Peyer's patch (tissue), 4 donors: ENCODE data around the gene ZNF625. TPM values are rescaled to one million over a fixed set of nuclear protein-coding genes. Genes with fewer than 3 reads are reported as not detected.

Experiments
- DNase-seq, 3 donors: peaks; one replicate each; pipeline ENCODE4 v3.0.0-alpha.2; 2017 to 2019
- H3K27ac ChIP-seq, 4 donors: fragments of 200-600 bp; sonication (generic); one replicate each; pipeline ENCODE4 v1.5.1; 2016 to 2019
- H3K27me3 ChIP-seq, 2 donors: fragments of 200-600 bp; sonication (generic); one replicate each; pipeline ENCODE4 v1.5.1; 2019
- H3K36me3 ChIP-seq, 3 donors: fragments of 200-600 bp; sonication (generic); one replicate each; pipeline ENCODE4 v1.5.1; 2016 to 2019
- H3K4me1 ChIP-seq, 4 donors: fragments of 200-600 bp; sonication (generic); one replicate each; pipeline ENCODE4 v1.5.1; 2016 to 2019
- H3K4me3 ChIP-seq, 4 donors: fragments of 200-600 bp; sonication (generic); 1 replicate in 3 of 4; 2 replicates in 1 of 4; pipeline ENCODE4 v1.5.1; 2016 to 2019; ENCODE audit warnings: mild to moderate bottlenecking in 1 of 4
- H3K9me3 ChIP-seq, 4 donors: fragments of 200-600 bp; sonication (generic); one replicate each; pipeline ENCODE4 v1.5.1; 2016 to 2019; ENCODE audit warnings: mild to moderate bottlenecking in 1 of 4
- POLR2A ChIP-seq, 2 donors: fragments of 450-650 bp; IDR thresholded peaks; one replicate each; pipeline ENCODE4 v1.5.1; 2017; ENCODE audit warnings: antibody characterized with exemption in 2 of 2, mild to moderate bottlenecking in 2 of 2, moderate library complexity in 2 of 2
- total RNA-seq, 4 donors: library from RNA; depleted of rRNA; stranded (reverse); fragments of >200 nt; gene quantifications; one replicate each; pipeline ENCODE4 v1.1.0, GENCODE V29; 2016
- TF ChIP-seq, protein P1 (sequence below), 6 experiments: fragments of 450-650 bp in 4 of 6; fragments of 200-600 bp in 2 of 6; sonication (generic) in 1 of 6; IDR thresholded peaks; one replicate each; pipeline ENCODE4 v1.5.1; 2017 to 2019; ENCODE audit warnings: antibody characterized with exemption in 6 of 6, mild to moderate bottlenecking in 3 of 6, moderate library complexity in 1 of 6

The ZNF625 gene
- total RNA-seq, 4 donors from 2014 or later, result 1.7 to 5.8 (median 3.9) TPM

- no peaks in the 10 kb centered on the region for H3K27me3 ChIP-seq
- H3K27ac ChIP-seq, result no peak overlapping the region
- TF ChIP-seq, protein P1, sequence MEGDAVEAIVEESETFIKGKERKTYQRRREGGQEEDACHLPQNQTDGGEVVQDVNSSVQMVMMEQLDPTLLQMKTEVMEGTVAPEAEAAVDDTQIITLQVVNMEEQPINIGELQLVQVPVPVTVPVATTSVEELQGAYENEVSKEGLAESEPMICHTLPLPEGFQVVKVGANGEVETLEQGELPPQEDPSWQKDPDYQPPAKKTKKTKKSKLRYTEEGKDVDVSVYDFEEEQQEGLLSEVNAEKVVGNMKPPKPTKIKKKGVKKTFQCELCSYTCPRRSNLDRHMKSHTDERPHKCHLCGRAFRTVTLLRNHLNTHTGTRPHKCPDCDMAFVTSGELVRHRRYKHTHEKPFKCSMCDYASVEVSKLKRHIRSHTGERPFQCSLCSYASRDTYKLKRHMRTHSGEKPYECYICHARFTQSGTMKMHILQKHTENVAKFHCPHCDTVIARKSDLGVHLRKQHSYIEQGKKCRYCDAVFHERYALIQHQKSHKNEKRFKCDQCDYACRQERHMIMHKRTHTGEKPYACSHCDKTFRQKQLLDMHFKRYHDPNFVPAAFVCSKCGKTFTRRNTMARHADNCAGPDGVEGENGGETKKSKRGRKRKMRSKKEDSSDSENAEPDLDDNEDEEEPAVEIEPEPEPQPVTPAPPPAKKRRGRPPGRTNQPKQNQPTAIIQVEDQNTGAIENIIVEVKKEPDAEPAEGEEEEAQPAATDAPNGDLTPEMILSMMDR (IDR thresholded peaks at IDR 0.05), result no peak
- TF ChIP-seq POLR2A (IDR thresholded peaks at IDR 0.05), result no peak
- H3K4me1 ChIP-seq, result no peaks in the 10 kb centered on the region
- H3K36me3 ChIP-seq, result peaks cover 0 to 49% (median 0%) of the 10 kb centered on the region in 3 donors
- peaks cover 0 to 35% (median 0%) of the 10 kb centered on the region in 4 donors for H3K9me3 ChIP-seq
- H3K4me3 ChIP-seq, result no peak overlapping the region
- DNase-seq, result no peak
These were observed 23.5 kb downstream of the ZNF625 start for GRCh38 chr19:12133069-12133468.

DNA sequence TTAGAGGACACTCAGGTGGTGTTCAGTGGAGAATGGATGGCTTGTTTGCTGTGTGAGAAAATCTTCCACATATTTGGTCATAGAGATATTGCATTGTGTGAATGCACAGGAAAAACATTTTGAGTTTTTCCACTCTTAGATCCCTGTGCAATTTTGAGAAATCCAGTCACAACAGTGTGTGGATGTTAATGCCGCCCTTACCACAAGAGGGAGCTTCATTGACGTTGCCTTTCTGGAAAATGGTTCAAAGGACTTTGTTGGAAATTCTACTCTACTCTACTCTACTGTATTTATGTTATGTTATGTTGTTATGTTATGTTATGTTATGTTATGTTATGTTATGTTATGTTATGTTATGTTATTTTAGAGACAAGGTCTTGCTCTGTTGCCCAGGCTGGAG is 29.8 kb downstream of the ZNF625 start:
- TF ChIP-seq, protein P1 (IDR thresholded peaks at IDR 0.05), result peak in 5 of 6 experiments; percentile 30 to 55 (median 49)
- TF ChIP-seq POLR2A (IDR thresholded peaks at IDR 0.05), result no peak
- Histone ChIP-seq H3K4me3 (no peak overlapping the region), H3K27ac (no peak overlapping the region), H3K36me3 (no peaks in the 10 kb centered on the region), H3K9me3 (peaks cover 0 to 8% (median 0%) of the 10 kb centered on the region in 4 donors), H3K27me3 (no peaks in the 10 kb centered on the region), H3K4me1 (no peaks in the 10 kb centered on the region)
- peak in 1 of 3 donors; percentile 54 for DNase-seq

DNA sequence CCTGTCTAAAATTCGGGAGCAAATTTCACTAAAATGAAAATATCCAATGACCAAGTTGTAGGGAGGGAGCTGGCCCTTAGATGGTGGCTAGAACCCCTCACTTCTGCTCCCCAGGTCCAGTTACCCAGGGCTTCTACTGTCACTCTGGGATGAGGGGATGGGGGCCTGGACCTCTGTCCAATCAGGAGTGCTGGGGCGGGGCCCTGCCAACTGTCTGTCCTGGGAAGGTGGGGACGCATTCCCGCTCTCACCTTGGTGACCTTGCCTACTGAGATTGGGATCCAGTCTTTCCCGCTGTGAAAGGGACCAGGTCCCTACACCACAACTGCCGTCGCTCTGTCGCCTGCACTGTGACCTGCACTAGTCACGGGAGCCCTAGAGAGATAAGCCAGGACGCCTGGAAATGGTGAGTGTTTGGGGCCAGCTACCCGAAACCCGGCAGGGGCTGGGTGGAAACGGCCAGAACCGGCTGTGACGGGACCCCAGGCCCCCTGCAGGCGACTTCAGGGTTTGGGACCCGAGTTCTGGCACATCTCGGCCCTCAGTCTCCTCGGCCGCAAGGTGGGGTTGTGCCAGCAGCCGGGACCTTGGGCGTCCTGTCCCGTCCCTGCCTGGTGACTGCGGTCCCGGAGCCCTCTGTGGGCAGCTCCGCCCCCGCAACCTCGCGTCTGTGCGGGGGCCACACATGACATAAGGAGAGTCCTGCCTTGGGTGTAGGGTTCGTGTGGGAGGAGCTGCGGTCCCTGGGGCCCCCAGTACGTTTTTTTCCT is 39.1 kb downstream of the ZNF625 start:
- no peaks in the 10 kb centered on the region for H3K27me3 ChIP-seq
- H3K27ac ChIP-seq, result no peak overlapping the region
- no peaks in the 10 kb centered on the region for H3K36me3 ChIP-seq
- no peak overlapping the region for H3K4me3 ChIP-seq
- no peak for DNase-seq
- TF ChIP-seq POLR2A (IDR thresholded peaks at IDR 0.05), result no peak
- TF ChIP-seq, protein P1 (IDR thresholded peaks at IDR 0.05), result no peak
- no peaks in the 10 kb centered on the region for H3K4me1 ChIP-seq
- H3K9me3 ChIP-seq, result no peaks in the 10 kb centered on the region

DNA sequence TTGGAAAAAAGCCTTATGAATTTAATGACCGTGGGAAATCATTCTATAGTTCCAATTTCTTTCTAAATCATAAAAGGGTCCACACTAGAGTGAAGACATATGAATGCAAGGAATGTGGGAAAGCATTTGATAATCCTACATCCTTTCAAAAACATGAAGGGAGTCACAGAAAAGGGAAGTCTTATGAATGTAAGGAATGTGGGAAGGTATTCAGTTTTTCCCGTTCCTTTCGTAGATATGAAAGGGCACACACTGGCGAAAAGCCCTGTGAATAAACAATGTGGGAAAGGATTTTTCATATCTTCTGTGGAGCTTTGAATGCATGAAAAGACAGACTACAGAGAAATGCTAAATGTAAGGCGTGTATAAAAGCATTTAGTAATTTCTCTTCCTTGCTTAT is 43.4 kb downstream of the ZNF625 start:
- TF ChIP-seq, protein P1 (IDR thresholded peaks at IDR 0.05), result no peak
- TF ChIP-seq POLR2A (IDR thresholded peaks at IDR 0.05), result no peak
- Histone ChIP-seq H3K4me1 (no peaks in the 10 kb centered on the region), H3K9me3 (peaks cover 0 to 3% (median 0%) of the 10 kb centered on the region in 4 donors), H3K4me3 (no peak overlapping the region), H3K36me3 (no peaks in the 10 kb centered on the region), H3K27ac (no peak overlapping the region), H3K27me3 (no peaks in the 10 kb centered on the region)
- no peak for DNase-seq

DNA sequence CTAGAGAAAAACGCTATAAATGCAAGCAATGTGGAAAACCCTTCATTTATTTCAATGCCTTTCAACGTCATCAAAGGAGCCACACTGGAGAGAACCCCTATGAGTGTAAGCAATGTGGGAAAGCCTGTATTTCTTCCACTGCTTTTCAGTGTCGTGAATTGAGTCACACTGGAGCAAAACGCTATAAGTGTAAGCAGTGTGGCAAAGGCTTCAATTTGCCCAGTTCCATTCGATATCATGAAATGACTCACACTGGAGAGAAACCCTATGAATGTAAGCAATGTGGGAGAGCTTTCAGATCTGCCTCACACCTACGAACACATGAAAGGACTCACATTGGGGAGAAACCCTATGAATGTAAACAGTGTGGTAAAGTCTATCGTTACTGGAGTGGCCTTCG is 43.8 kb downstream of the ZNF625 start:
- Histone ChIP-seq H3K4me3 (no peak overlapping the region), H3K4me1 (no peaks in the 10 kb centered on the region), H3K27ac (no peak overlapping the region), H3K9me3 (peaks cover 0 to 3% (median 0%) of the 10 kb centered on the region in 4 donors), H3K36me3 (no peaks in the 10 kb centered on the region), H3K27me3 (no peaks in the 10 kb centered on the region)
- TF ChIP-seq POLR2A (IDR thresholded peaks at IDR 0.05), result no peak
- TF ChIP-seq, protein P1 (IDR thresholded peaks at IDR 0.05), result no peak
- DNase-seq, result no peak
